Measurements from ENCODE around the gene UCK2.

GRCh38 chr1:165795894-165796293 lies 31.5 kb upstream of the UCK2 start:
- TF ChIP-seq CTCF (IDR thresholded peaks at IDR 0.05; ENCODE audit: insufficient read depth, low read length), result no peak
- TF ChIP-seq POLR2AphosphoS5 (IDR thresholded peaks at IDR 0.05; ENCODE audit: low read depth), result no peak
